Dermis microvascular lymphatic vessel endothelial cell (primary cell): ENCODE data around the gene NR2C2AP. TPM values are rescaled to one million over a fixed set of nuclear protein-coding genes. Genes with fewer than 3 reads are reported as not detected.
A peak's percentile ranks its signal among the peaks of the same experiment; 100 is the strongest.
"Not testable (repeated sequence)": the region's sequence is repeated elsewhere in the genome, so short reads cannot be mapped to it uniquely, and the experiment has no call there.

Experiments
- DNase-seq, 2 donors: peaks; one replicate each; pipeline versions ENCODE4 v3.0.0 to v3.0.0-alpha.2; 2010; ENCODE audit warnings: low read depth in 2 of 2
- total RNA-seq: library from RNA; depleted of rRNA; stranded (reverse); fragments of >200 nt; gene quantifications from 2 replicates; pipeline ENCODE4 v1.2.1, GENCODE V29; 2014

NR2C2AP gene
- total RNA-seq, 1 donor from 2014 or later = 8.1 TPM

GRCh38 chr19:19185853-19186740, 17.1 kb downstream of the NR2C2AP start:
- peak in 1 of 2 donors; percentile 59 for DNase-seq

DNA sequence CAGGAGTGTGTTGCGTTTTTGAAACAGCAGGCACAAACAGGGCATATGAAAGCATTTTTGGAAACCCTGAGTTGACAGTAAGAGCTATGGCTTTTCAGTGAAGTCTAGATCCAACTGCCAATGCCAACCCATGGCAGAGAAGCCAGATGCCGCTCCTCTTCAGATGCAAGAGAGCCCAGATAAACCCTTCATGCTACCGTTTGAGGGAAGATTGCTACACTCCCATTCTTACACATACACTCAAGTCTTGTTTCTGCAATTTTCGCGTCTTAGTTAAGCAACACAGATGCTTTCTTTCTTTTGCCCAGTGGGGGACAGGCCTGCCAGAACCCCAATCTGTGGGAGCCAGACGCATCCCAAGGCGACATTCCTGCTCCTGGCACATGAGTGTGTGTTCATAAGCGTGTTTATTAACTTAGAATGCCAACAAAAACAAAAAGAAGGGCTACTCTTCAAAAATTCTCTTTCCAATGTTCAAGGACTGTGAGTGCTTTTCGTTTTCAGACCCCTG, 21.7 kb downstream of the NR2C2AP start:
- no peak for DNase-seq

DNA sequence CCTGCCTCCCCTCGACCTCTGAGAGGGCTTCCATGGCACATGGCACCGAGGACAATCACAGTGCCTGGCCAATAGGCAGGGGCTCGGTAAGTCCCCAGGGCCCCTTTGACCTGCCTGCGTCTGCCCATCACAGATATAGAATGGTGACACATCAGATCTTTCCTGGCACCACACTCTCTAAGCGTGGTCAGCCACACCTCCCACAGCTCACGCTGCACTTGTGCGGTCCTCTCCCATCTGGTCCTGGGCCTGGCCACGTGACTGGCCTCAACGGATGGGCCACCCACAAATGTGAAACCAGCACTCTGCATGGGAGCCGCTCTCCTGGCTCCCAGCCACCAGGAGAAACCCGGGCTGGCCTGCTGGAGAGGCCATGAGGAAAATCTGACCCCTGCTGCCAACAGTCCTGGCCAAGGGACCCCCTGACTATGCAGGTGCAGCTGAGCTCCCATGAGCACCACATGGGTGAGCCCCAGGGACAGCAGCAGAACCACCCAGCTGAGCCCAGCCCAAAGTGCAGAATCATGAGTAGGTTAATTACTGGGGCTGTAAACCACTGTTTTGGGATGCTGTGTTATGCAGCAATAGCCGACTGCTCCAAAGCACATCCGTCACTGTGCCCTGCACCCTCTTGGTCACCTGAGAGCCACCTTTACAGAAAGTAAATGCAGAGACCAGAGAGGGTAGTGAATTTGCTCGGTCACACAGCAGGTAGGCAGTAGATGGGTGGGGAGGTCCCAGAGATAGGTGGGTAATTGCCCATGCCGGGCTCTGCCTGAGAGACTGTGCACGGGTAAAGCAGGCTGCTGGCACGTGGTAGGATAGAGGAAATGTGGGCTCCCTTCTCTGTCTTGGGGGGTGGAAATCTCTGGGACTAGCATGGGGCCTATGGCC, 23.4 kb downstream of the NR2C2AP start:
- DNase-seq = no peak

GRCh38 chr19:19176950-19177349, 26.3 kb downstream of the NR2C2AP start:
- DNase-seq = no peak

DNA sequence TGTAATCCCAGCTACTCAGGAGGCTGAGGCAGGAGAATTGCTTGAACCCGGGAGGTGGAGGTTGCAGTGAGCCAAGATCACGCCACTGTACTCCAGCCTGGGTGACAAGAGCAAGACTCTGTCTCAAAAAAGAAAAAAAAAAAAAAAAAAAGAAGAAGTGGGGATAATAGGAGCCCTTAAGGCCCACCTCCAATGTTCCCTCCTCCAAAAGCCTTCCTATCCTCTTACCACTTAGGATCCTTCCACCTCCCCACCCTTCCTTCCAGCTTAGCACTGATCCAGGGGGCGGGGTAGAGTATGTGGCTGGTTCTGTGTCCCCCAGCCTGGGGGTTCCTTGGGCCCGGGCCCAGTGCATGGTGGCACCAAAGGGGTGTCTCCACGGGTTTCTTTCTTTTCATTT, 30.0 kb downstream of the NR2C2AP start:
- DNase-seq = not testable (repeated sequence)

GRCh38 chr19:19171821-19172532, 31.2 kb downstream of the NR2C2AP start:
- no peak for DNase-seq

DNA sequence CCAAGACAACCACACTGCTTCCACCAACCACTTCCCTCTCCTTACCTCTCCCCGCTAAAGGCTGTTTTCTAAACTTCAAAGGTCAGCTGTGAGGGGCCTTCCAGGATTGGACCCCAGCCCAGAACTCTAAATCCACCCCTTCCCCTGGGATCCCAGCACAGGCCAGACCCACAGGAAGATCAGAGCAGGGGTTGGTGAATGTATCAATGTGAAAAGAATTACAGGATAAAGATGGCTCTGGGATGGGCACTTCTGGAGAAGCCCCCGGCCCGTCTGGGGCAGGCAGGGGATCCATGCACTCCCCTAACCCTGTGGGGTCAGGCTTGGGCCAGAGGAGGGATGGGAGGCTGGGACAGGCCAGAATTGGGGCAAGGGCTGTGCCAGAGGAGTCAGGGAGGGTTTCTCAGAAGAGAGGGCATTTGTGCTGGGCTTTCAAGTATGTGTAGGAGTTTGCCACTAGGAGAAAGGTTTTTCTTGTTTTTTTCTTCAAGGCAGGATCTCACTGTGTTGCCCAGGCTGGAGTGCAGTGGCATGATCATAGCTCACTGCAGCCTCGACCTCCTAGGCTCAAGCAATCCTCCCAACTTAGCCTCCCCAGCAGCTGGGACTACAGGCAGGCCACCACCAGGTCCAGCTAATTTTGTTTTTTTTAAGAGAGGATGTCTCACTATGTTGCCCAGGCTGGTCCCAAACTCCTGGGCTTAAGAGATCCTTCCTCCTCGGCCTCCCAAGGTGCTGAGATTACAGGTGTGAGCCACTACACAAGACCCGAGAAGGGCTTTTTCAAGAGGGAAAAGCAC, 32.1 kb downstream of the NR2C2AP start:
- DNase-seq = no peak

- DNase-seq = peak; percentile 10 to 67
These were observed 33.0 kb downstream of the NR2C2AP start, which contains the start of gene MEF2B for GRCh38 chr19:19170053-19170872. TSS of gene MEF2B (minus strand) at chr19:19170263. CDS start at chr19:19150735, 19,528 bp downstream.

DNA sequence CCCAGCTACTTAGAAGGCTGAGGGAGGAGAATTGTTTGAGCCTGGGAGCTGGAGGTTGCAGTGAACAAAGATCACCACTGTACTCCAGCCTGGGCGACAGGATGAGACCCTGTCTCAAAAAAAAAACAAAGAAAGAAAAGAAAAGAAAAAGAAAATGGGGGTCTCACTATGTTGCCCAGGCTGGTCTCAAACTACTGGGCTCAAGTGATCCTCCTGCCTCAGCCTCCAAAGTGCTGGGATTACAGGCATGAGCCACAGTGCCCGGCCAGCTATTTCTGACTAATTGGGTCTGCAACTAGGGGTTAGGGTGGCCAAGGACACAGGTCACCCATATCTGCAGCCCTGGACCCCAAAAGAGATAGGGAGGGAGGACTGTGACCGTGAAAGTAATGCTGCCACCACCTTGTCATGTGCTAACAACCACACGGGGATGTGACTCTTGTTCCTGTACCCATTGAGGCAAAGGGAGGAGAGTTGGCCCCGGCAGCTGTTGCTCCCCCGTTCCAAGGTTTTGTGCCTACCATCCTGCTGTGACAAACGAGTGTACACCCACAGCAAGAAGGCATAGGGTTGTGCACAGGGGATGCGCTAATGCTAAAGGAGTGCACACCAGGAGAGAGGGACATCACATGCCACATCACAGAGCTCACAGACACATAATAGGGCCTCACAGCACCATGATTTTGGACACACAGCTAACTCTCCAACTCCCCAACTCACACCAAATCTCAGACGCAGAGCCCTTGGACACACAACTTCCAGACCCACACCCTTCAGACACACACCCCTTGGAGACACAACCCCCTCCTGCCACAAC, 33.8 kb downstream of the NR2C2AP start:
- DNase-seq = no peak

DNA sequence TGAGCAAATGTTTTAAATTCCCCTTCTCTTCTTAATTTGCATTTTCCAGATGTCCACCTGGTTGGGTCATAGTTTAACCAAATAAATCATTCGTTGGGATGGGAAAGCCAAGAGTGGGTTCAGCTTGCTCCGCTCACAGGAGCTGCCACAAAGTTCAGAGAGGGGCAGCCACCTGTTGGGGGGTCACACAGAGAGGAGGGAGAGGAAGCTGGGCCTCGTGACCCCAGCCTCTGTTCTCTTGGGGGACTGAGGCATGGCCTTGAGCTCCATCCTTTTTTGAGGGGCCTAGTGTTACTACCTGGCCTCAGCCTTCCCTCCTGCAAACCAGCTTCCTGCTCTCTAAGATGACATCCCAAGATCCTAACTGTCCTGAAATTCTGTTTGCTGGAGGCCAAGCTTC, 35.6 kb downstream of the NR2C2AP start:
- DNase-seq = no peak

GRCh38 chr19:19165396-19165795, 37.8 kb downstream of the NR2C2AP start:
- no peak for DNase-seq

DNA sequence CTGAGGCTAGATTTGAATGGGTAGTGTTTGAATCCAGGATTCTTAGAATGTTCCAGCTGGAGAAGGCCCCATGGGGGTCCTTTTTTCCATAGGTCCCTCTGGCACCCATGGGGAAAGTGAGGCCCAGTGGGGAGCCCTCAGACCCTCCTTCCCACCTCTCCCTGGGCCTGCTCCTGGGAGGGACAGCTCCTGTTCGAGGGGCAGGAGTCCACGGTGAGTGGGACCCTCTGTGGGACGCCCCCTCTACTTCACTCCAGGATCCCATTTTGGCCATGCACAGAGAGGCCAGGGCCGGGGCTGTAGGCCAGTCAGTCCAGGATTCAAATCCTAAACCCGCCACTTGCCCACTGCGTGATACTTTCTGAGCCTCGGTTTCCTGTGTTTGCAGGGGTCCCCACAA, 40.7 kb downstream of the NR2C2AP start:
- DNase-seq = no peak

DNA sequence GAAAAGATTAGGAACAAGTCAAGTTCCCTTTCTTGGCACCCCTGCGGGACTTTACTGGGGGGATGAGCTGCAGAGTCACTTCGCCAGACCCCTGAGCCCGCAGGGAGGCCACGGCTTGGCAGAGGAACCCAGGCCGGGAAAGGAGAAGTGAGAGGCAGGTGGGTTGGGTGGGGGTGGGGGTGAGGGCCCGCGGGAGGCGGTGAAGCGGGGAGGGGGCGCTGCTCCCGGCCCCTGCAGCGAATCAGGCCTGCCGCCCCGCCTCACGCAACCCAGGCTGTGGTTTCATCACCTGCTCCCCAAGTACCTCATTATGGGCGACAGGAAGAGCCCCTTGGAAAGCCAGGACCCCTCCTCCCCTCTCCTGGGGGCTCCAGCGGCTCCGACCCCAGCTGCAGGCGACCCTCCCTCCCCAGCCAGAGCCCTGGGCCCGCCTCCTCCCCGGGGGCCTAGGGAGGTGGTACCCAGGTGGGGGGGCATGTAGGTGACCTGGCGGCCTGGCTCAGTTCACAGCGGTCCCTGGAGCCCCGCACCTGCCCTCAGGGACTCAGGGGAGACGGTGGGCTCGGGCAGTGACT, 42.7 kb downstream of the NR2C2AP start:
- no peak for DNase-seq

DNA sequence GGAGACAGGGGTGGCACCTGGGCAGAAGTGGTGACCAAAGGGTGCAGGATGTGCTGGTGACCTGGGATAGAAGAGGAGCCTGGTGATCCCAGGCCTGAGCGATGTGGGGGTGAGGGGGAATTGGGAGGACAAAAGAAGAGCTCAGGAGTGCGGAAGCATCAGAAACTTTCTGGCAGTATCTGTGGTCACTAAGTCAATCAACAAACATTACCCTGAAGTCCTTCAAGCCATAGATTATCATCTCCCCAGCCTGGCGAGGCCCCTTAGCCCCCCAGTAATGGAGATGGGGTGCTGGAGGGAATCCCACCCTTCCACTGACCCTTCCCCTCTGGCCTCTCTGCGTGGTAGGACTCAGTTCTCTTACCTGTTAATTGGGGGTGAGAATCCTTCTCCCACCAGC, 43.7 kb downstream of the NR2C2AP start:
- DNase-seq = no peak

DNA sequence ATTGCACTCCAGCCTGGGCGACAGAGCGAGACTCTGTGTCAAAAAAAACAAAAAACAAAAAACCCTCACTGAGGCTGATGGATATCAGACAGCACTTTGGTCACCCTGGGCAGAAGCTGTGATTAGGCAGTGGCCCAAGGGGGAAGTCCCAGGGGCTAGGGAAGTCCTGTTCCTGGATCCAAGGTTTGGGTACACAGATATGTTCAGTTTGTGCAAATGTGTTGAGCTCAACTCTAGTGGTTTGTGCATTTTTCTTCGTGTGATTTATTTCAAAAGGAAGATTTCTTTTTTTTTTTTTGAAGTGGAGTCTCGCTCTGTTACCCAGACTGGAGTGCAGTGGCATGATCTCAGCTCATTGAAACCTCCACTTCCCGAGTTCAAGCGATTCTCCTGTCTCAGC, 45.4 kb downstream of the NR2C2AP start:
- no peak for DNase-seq

GRCh38 chr19:19155495-19156219, 47.6 kb downstream of the NR2C2AP start:
- no peak for DNase-seq

DNA sequence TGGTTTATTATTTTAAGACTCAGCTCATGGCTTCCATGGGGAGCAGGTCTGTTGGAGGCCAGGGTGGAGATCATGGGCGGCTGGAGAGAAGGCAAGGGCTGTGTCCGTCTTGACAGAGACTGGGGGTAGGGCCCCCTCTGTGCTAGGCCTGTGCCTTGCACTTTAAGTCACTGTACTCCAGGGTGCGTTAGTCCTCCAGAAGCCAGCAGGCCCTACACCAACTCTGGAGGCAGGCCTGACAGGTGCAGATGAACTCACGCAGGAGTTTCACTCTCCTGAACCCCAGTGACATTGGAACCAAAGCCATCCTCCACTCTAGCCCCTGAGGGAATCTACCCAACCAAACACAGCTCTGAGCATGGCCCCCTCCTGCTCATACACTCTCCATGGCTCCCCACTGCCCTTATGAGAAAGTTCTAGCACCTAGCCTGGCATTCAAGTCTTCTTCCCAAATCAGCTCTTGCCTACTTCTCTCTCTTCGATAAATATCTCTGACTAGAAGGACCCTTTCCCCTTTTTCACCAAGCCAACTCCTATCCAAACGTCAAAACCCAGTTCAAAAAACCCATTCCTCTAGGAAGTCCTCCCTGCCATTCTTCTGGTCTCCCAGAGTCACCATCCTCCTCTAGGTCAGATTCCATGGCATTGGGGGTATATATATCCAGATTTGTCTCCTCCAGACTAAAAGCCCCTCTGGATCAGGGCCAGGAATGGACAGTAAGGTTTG, 48.3 kb downstream of the NR2C2AP start:
- DNase-seq = no peak
